Kidney (tissue), 14 donors: ENCODE data around the gene ZBTB46. TPM values are rescaled to one million over a fixed set of nuclear protein-coding genes. Genes with fewer than 3 reads are reported as not detected.

Experiments used
- DNase-seq, 5 donors: peaks; one replicate each; pipeline ENCODE4 v3.0.0-alpha.2; 2013 to 2020
- FAIRE-seq: peaks from 2 replicates; lab custom pipeline; 2012; peaks lifted over from hg19 to GRCh38; lab: Jason Lieb, UNC
- H3K27ac ChIP-seq, 2 donors: one replicate each; pipeline ENCODE4 v1.7.0; 2013; ENCODE audit warnings: low read depth in 2 of 2, low read length in 2 of 2, inconsistent platforms in 1 of 2
- H3K27me3 ChIP-seq: one replicate; pipeline ENCODE4 v1.7.1; 2013; ENCODE audit warnings: low read length, inconsistent platforms; ENCODE audit not compliant: control insufficient read depth, insufficient read depth
- H3K36me3 ChIP-seq, 3 donors: one replicate each; pipeline versions ENCODE4 v1.7.0 to v1.7.1; 2013; ENCODE audit warnings: low read length in 3 of 3, control low read depth in 1 of 3, inconsistent platforms in 1 of 3; ENCODE audit not compliant: insufficient read depth in 3 of 3, control insufficient read depth in 2 of 3
- H3K4me1 ChIP-seq, 3 donors: one replicate each; pipeline versions ENCODE4 v1.7.0 to v1.7.1; 2013; ENCODE audit warnings: low read length in 3 of 3, inconsistent platforms in 1 of 3, low read depth in 1 of 3; ENCODE audit not compliant: control insufficient read depth in 2 of 3, insufficient read depth in 2 of 3
- H3K4me3 ChIP-seq, 3 donors: one replicate each; pipeline versions ENCODE4 v1.7.0 to v1.8.1; 2013; ENCODE audit warnings: low read length in 3 of 3, control low read depth in 1 of 3, inconsistent platforms in 1 of 3
- H3K9ac ChIP-seq, 3 donors: one replicate each; pipeline versions ENCODE4 v1.7.0 to v1.7.1; 2013; ENCODE audit warnings: low read length in 3 of 3, control low read depth in 1 of 3, inconsistent platforms in 1 of 3
- H3K9me3 ChIP-seq, 3 donors: one replicate each; pipeline versions ENCODE4 v1.7.0 to v1.7.1; 2013; ENCODE audit warnings: low read length in 3 of 3, control low read depth in 1 of 3, inconsistent platforms in 1 of 3; ENCODE audit not compliant: control insufficient read depth in 2 of 3, insufficient read depth in 1 of 3
- intact Hi-C: fragments of 100-400 bp; cut with DNase I; formaldehyde crosslinking; loops from one replicate; pipeline ENCODE4 v1.11.1; 2022
- polyA plus RNA-seq: library from polyadenylated mRNA; stranded (reverse); fragments of 350-450 nt; fragmentation: Illumina TruSeq; extraction: RNeasy Lipid Tissue Mini Kit (QIAGEN cat#74804); gene quantifications from one replicate; pipeline ENCODE4 v1.2.3, GENCODE V29; 2014; ENCODE audit warnings: low read depth, low replicate concordance; ENCODE audit not compliant: insufficient read depth
- total RNA-seq: library from RNA; stranded (reverse); fragmentation: NEBNext Ultra II Directional; extraction: Animal tissue kit (Norgen Biotek cat#: 25700); gene quantifications from one replicate; pipeline ENCODE4 v1.2.1, GENCODE V29; 2021
- TF ChIP-seq, protein P1 (sequence below): IDR thresholded peaks from 3 replicates; pipeline ENCODE4 v1.5.1; 2012; ENCODE audit warnings: mild to moderate bottlenecking, moderate library complexity, borderline replicate concordance; ENCODE audit not compliant: insufficient read depth; ENCODE audit errors: extremely low read depth
- donor health status: control.
- donor health status: control.
- donor health status: control.
- donor health status: control.
- donor health status: control.
- donor health status: DM: yes; HTN: yes; CAD: no.
- donor health status: Normal renal cell carcinoma (clear cell type).

Gene ZBTB46
- total and polyA plus RNA-seq, 2 donors from 2014 or later = 4.5 to 24.0 TPM

DNA sequence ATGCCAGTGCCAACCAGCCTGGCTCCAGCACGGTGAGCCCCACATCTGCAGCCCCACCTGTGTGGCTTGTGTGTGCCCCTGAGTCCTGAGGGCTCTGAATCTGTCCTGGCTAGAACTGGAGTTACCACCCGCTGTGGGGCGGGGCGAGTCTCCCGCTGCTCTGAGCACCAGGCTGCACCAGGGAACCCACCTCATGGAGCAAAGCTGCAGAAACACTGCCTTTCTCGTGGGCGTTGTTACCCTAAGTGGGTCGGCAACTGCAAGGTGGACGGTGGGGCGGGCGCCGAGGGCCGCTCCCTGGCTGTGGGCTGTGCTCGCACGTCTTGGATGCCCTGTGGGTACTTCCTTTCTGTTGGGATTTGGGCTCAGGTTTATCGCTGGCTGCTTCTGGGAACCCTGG, 12.7 kb upstream of the ZBTB46 start:
- Histone ChIP-seq H3K4me3 (no peak overlapping the region), H3K9ac (no peak overlapping the region), H3K9me3 (no peaks in the 10 kb centered on the region), H3K27ac (no peak overlapping the region), H3K27me3 (no peaks in the 10 kb centered on the region), H3K36me3 (no peaks in the 10 kb centered on the region), H3K4me1 (peaks cover 5 to 21% (median 5%) of the 10 kb centered on the region in 3 donors)
- TF ChIP-seq, protein P1, sequence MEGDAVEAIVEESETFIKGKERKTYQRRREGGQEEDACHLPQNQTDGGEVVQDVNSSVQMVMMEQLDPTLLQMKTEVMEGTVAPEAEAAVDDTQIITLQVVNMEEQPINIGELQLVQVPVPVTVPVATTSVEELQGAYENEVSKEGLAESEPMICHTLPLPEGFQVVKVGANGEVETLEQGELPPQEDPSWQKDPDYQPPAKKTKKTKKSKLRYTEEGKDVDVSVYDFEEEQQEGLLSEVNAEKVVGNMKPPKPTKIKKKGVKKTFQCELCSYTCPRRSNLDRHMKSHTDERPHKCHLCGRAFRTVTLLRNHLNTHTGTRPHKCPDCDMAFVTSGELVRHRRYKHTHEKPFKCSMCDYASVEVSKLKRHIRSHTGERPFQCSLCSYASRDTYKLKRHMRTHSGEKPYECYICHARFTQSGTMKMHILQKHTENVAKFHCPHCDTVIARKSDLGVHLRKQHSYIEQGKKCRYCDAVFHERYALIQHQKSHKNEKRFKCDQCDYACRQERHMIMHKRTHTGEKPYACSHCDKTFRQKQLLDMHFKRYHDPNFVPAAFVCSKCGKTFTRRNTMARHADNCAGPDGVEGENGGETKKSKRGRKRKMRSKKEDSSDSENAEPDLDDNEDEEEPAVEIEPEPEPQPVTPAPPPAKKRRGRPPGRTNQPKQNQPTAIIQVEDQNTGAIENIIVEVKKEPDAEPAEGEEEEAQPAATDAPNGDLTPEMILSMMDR = no peak
- FAIRE-seq (no peak), DNase-seq (no peak)
- intact Hi-C loops = no loop called here

DNA sequence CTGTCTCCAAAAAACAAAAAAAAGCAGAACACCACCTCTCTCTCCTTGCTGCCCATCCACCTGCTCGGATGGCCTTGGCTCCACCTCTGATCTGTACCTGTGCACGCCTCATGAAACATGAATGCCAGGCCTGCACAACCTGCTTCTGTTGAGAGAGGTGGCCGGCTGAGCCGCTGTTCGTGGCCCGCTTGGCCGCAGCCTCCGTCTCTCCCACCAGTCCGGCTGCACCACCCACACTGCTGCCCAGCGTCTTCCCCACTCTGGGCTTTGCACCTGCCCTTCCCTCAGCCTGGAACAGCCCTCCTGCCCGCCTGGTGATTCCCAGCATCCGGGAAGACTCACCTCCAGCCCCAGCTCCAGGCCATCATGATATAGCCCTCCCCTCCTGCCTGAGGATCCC, 12.2 kb upstream of the ZBTB46 start:
- FAIRE-seq (no peak), DNase-seq (no peak)
- Histone ChIP-seq H3K9ac (no peak overlapping the region), H3K4me1 (peaks cover 5 to 21% (median 5%) of the 10 kb centered on the region in 3 donors), H3K27me3 (no peaks in the 10 kb centered on the region), H3K27ac (no peak overlapping the region), H3K9me3 (no peaks in the 10 kb centered on the region), H3K36me3 (no peaks in the 10 kb centered on the region), H3K4me3 (no peak overlapping the region)
- intact Hi-C loops = no loop called here
- TF ChIP-seq, protein P1 = no peak

DNA sequence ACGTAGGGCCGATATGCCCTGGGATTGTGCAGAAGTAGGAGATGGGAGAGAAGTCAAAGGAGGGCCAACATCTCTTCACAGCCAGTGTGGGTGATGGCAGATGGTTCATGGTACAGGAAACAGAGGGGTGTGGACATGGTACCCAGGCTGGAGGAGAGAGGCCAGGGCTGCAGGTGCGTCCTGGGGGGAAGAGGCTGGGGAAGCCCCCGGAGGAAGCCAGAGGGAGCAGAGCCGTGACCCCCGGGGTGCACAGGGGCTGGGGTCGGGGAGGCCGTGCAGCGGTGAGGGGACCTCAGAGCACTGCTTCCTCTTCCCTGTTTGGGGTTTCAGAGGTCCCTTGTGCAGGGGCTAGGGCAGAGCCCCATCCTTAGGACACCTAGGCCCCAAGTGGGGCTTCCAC, 11.2 kb upstream of the ZBTB46 start:
- Histone ChIP-seq H3K4me3 (no peak overlapping the region), H3K9me3 (no peaks in the 10 kb centered on the region), H3K27ac (no peak overlapping the region), H3K36me3 (no peaks in the 10 kb centered on the region), H3K27me3 (no peaks in the 10 kb centered on the region), H3K9ac (no peak overlapping the region), H3K4me1 (peaks cover 5 to 18% (median 5%) of the 10 kb centered on the region in 3 donors)
- no peak for FAIRE-seq
- TF ChIP-seq, protein P1 = no peak
- no peak for DNase-seq
- intact Hi-C loops = no loop called here

DNA sequence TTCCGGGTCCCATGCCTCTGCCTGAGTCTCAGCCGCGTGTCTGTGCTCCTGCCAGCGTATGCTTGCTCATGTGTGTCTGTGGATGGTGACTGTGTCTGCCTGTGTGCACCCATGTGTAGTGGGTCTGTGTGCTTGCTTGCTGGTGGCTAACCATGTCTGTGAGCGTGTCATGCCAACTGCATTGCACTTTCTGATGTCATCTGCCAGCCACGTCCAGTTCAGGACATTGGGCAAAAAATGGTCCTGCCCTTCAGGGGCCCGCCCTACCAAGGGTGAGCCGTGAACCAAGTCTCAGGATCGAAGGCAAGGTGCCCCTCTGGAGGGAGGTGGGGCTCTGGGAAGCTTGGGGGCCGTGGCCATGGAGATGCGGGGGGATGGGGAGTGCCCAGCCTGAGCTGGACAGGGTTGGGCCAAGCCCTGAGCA, 9.4 kb upstream of the ZBTB46 start:
- no peak for FAIRE-seq
- no peaks in the 10 kb centered on the region for H3K9me3 ChIP-seq
- DNase-seq = peak; percentile 42 to 81 (median 60)
- no peaks in the 10 kb centered on the region for H3K27me3 ChIP-seq
- TF ChIP-seq, protein P1 = no peak
- no peak overlapping the region for H3K4me3 ChIP-seq
- H3K4me1 ChIP-seq = peaks cover 0 to 9% (median 0%) of the 10 kb centered on the region in 3 donors
- no peaks in the 10 kb centered on the region for H3K36me3 ChIP-seq
- no peak overlapping the region for H3K27ac ChIP-seq
- intact Hi-C loops = no loop called here
- no peak overlapping the region for H3K9ac ChIP-seq
